ENCODE measurements around the gene AIG1. TPM values are rescaled to one million over a fixed set of nuclear protein-coding genes. Genes with fewer than 3 reads are reported as not detected.
A peak's percentile ranks its signal among the peaks of the same experiment; 100 is the strongest.
"Not testable (repeated sequence)": the region's sequence is repeated elsewhere in the genome, so short reads cannot be mapped to it uniquely, and the experiment has no call there.

The AIG1 gene
- total RNA-seq, result 10 to 100 TPM in 2 of 5 experiments, 1 to 10 TPM in 3; 6.8 to 10.8 (median 8.8) TPM
- 10 to 100 TPM; 21.0 to 21.8 TPM for polyA plus RNA-seq
- total RNA-seq, result 10.5 reads per million, percentile 37 among the genes with 10 or more reads in this experiment

DNA sequence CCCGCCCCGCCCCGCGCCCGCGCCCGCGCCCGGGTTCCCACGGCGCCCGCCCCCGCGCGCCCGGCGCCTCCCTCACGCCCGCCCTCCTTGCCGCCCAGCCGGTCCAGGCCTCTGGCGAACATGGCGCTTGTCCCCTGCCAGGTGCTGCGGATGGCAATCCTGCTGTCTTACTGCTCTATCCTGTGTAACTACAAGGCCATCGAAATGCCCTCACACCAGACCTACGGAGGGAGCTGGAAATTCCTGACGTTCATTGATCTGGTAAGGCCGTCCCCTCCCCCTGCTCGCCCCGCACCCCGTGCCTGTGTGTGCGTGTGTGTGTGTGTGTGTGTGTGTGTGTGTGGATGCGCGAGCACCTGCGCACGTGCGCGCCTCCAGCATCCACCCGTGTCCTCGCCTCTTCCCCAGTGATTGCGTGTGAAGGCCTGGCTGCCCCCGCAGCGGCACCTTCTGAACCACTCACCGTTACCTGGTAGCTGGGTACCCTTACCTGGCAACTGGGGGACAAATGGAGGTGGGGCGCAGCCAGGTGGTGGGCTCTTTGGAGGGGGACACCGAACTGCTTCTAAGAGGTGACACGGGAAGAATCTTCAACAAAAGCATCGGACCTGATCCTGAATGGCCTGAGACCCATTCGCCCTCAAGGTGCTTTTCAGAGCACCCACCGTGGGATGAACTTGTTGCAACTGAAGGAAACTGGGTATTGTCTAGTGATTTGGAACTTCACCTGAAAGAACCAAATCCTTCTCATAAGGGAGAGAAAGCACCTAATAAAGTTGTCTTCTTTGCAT is at the start of gene AIG1:
TSS of gene AIG1 (plus strand) at position 84 of the 791 bp plus-strand sequence. CDS start at position 121, 37 bp downstream.
- peaks cover 8% of the 10 kb centered on the region in 2 donors for H3K4me1 ChIP-seq (ENCODE audit: control insufficient read depth in 2 of 2, insufficient read depth in 2 of 2, low read length in 2 of 2)
- Mint-ChIP-seq H3K36me3 (peaks cover 0 to 3% (median 0%) of the 10 kb centered on the region in 5 donors), H3K27ac (peak within 1 kb of the TSS; percentile 92 to 98 (median 96)), H3K4me1 (peaks cover 16 to 34% (median 28%) of the 10 kb centered on the region in 7 donors), H3K27me3 (no peaks in the 10 kb centered on the region), H3K4me3 (peak within 1 kb of the TSS; percentile 91 to 98 (median 96)), H3K9me3 (peaks cover 0 to 4% (median 0%) of the 10 kb centered on the region in 11 donors)
- H3K27me3 ChIP-seq (ENCODE audit: control insufficient read depth in 2 of 2, insufficient read depth in 2 of 2, low read length in 2 of 2), result no peaks in the 10 kb centered on the region
- DNase-seq, result peak; percentile 56 to 77 (median 71)
- H3K9me3 ChIP-seq (ENCODE audit: control insufficient read depth in 2 of 3, low read length in 3 of 3), result no peaks in the 10 kb centered on the region
- intact Hi-C loops (cut with micrococcal nuclease), result loop anchor here (1.0 to 10.0 kb wide), 11 partner anchors 37 to 1034 kb away; partner anchors contain the start of genes ADAT2 (in 2 of the 2), PEX3 (in 2 of the 2), FUCA2 (in 1 of the 2) and LTV1 (in 1 of the 2)
- CTCF ChIA-PET, result interaction anchor here (0.8 to 1.6 kb wide), 3 partner anchors 13 to 162 kb away, joined by 3 to 4 read pairs (median 3); no protein-coding TSS in a partner anchor
- ATAC-seq, result peak; percentile 52
- peak within 1 kb of the TSS; percentile 73 for H3K4me3 ChIP-seq (ENCODE audit: low read length)
- peak within 1 kb of the TSS; percentile 79 for H3K27ac ChIP-seq (ENCODE audit: low read depth, low read length)
- H3K36me3 ChIP-seq (ENCODE audit: control insufficient read depth in 2 of 3, insufficient read depth in 3 of 3, low read length in 3 of 3), result peaks cover 0 to 4% (median 0%) of the 10 kb centered on the region in 3 experiments
- POLR2A ChIA-PET, result interaction anchor here (0.5 to 1.1 kb wide), 3 partner anchors 28 to 389 kb away, joined by 3 to 5 read pairs (median 5); partner anchors contain the start of genes ADAT2 and PEX3

GRCh38 chr6:143014764-143015163 is 45.9 kb upstream of the AIG1 start:
- H3K27me3 ChIP-seq (ENCODE audit: control insufficient read depth in 2 of 2, insufficient read depth in 2 of 2, low read length in 2 of 2), result no peaks in the 10 kb centered on the region
- H3K9me3 Mint-ChIP-seq, result peaks cover 0 to 4% (median 0%) of the 10 kb centered on the region in 11 donors
- intact Hi-C loops (cut with micrococcal nuclease), result no loop called here
- no peak overlapping the region for H3K27ac Mint-ChIP-seq
- H3K4me3 Mint-ChIP-seq, result no peak overlapping the region
- no peaks in the 10 kb centered on the region for H3K9me3 ChIP-seq (ENCODE audit: control insufficient read depth in 2 of 3, low read length in 3 of 3)
- no peak for ATAC-seq
- CTCF ChIA-PET, result no interaction called here
- H3K36me3 Mint-ChIP-seq, result no peaks in the 10 kb centered on the region
- H3K4me1 ChIP-seq (ENCODE audit: control insufficient read depth in 2 of 2, insufficient read depth in 2 of 2, low read length in 2 of 2), result no peaks in the 10 kb centered on the region
- no peak overlapping the region for H3K27ac ChIP-seq (ENCODE audit: low read depth, low read length)
- no peaks in the 10 kb centered on the region for H3K36me3 ChIP-seq (ENCODE audit: control insufficient read depth in 2 of 3, insufficient read depth in 3 of 3, low read length in 3 of 3)
- POLR2A ChIA-PET, result no interaction called here
- no peak for DNase-seq
- no peaks in the 10 kb centered on the region for H3K27me3 Mint-ChIP-seq
- no peak overlapping the region for H3K4me3 ChIP-seq (ENCODE audit: low read length)
- no peaks in the 10 kb centered on the region for H3K4me1 Mint-ChIP-seq

GRCh38 chr6:143015300-143015706 is 45.4 kb upstream of the AIG1 start:
- Histone ChIP-seq H3K36me3 (ENCODE audit: control insufficient read depth in 2 of 3, insufficient read depth in 3 of 3, low read length in 3 of 3) (no peaks in the 10 kb centered on the region), H3K27ac (ENCODE audit: low read depth, low read length) (no peak overlapping the region), H3K4me1 (ENCODE audit: control insufficient read depth in 2 of 2, insufficient read depth in 2 of 2, low read length in 2 of 2) (no peaks in the 10 kb centered on the region), H3K4me3 (ENCODE audit: low read length) (no peak overlapping the region), H3K9me3 (ENCODE audit: control insufficient read depth in 2 of 3, low read length in 3 of 3) (no peaks in the 10 kb centered on the region), H3K27me3 (ENCODE audit: control insufficient read depth in 2 of 2, insufficient read depth in 2 of 2, low read length in 2 of 2) (no peaks in the 10 kb centered on the region)
- no peak overlapping the region for H3K27ac Mint-ChIP-seq
- DNase-seq (no peak), ATAC-seq (no peak)
- H3K36me3 Mint-ChIP-seq, result no peaks in the 10 kb centered on the region
- CTCF ChIA-PET, result no interaction called here
- POLR2A ChIA-PET, result no interaction called here
- no peak overlapping the region for H3K4me3 Mint-ChIP-seq
- peaks cover 0 to 4% (median 0%) of the 10 kb centered on the region in 11 donors for H3K9me3 Mint-ChIP-seq
- no peaks in the 10 kb centered on the region for H3K27me3 Mint-ChIP-seq
- no peaks in the 10 kb centered on the region for H3K4me1 Mint-ChIP-seq
- intact Hi-C loops (cut with micrococcal nuclease), result no loop called here

GRCh38 chr6:143018955-143019354 is 41.7 kb upstream of the AIG1 start:
- ChIA-PET POLR2A (no interaction called here), CTCF (interaction anchor here (0.7 kb wide), 1 partner anchor 42 kb away, joined by 3 read pairs; no protein-coding TSS in a partner anchor)
- Mint-ChIP-seq H3K9me3 (peaks cover 0 to 9% (median 0%) of the 10 kb centered on the region in 11 donors), H3K27ac (no peak overlapping the region), H3K4me1 (no peaks in the 10 kb centered on the region), H3K4me3 (no peak overlapping the region), H3K27me3 (no peaks in the 10 kb centered on the region), H3K36me3 (peaks cover 0 to 6% (median 2%) of the 10 kb centered on the region in 5 donors)
- no peak for ATAC-seq
- no peaks in the 10 kb centered on the region for H3K36me3 ChIP-seq (ENCODE audit: control insufficient read depth in 2 of 3, insufficient read depth in 3 of 3, low read length in 3 of 3)
- no peaks in the 10 kb centered on the region for H3K9me3 ChIP-seq (ENCODE audit: control insufficient read depth in 2 of 3, low read length in 3 of 3)
- intact Hi-C loops (cut with micrococcal nuclease), result no loop called here
- no peak for DNase-seq
- no peak overlapping the region for H3K27ac ChIP-seq (ENCODE audit: low read depth, low read length)
- no peaks in the 10 kb centered on the region for H3K4me1 ChIP-seq (ENCODE audit: control insufficient read depth in 2 of 2, insufficient read depth in 2 of 2, low read length in 2 of 2)
- no peaks in the 10 kb centered on the region for H3K27me3 ChIP-seq (ENCODE audit: control insufficient read depth in 2 of 2, insufficient read depth in 2 of 2, low read length in 2 of 2)
- no peak overlapping the region for H3K4me3 ChIP-seq (ENCODE audit: low read length)

DNA sequence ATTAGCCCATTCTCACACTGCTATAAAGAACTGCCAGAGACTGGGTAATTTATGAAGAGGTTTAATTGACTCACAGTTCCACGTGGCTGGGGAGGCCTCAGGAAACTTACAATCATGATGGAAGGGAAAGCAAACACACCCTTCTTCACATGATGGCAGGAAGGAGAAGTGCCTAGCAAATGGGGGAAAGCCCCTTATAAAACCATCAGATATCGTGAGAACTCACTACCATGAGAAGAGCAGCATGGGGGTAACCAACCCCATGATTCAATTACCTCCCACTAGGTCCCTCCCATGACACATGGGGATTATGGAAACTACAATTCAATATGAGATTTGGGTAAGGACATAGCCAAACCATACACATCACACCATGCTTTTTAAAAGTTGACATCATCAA is 39.8 kb upstream of the AIG1 start:
- H3K9me3 Mint-ChIP-seq; POLR2A ChIA-PET; H3K4me3 ChIP-seq (ENCODE audit: low read length); H3K27ac Mint-ChIP-seq; H3K36me3 Mint-ChIP-seq; ATAC-seq; H3K9me3 ChIP-seq (ENCODE audit: control insufficient read depth in 2 of 3, low read length in 3 of 3); H3K27ac ChIP-seq (ENCODE audit: low read depth, low read length); H3K4me1 ChIP-seq (ENCODE audit: control insufficient read depth in 2 of 2, insufficient read depth in 2 of 2, low read length in 2 of 2); H3K27me3 ChIP-seq (ENCODE audit: control insufficient read depth in 2 of 2, insufficient read depth in 2 of 2, low read length in 2 of 2); CTCF ChIA-PET; H3K4me3 Mint-ChIP-seq; H3K4me1 Mint-ChIP-seq; H3K27me3 Mint-ChIP-seq; DNase-seq; intact Hi-C loops (cut with micrococcal nuclease); H3K36me3 ChIP-seq (ENCODE audit: control insufficient read depth in 2 of 3, insufficient read depth in 3 of 3, low read length in 3 of 3): not testable (repeated sequence)

DNA sequence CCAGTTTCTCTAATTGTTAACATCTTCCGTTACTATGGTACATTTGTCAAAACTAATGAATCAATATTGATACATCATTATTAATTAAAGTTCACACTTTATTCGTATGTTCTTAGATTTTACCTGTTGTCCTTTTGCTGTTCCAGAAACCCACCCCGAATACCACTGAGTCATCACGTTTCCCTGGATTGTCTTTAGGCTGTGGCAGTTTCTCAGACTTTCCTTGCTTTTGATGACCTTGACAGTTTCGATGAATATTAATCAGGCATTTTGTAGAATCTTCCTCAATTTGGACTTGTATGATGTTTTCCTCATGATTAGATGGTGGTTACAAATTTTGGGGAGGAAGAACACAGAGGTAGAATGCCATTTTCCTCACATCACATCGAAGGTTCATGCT is 39.1 kb upstream of the AIG1 start:
- CTCF ChIA-PET, result no interaction called here
- Mint-ChIP-seq H3K27ac (no peak overlapping the region), H3K4me3 (no peak overlapping the region), H3K9me3 (peaks cover 0 to 12% (median 0%) of the 10 kb centered on the region in 11 donors), H3K4me1 (no peaks in the 10 kb centered on the region), H3K27me3 (no peaks in the 10 kb centered on the region), H3K36me3 (peaks cover 0 to 6% (median 4%) of the 10 kb centered on the region in 5 donors)
- no peak for ATAC-seq
- H3K27ac ChIP-seq (ENCODE audit: low read depth, low read length), result no peak overlapping the region
- H3K27me3 ChIP-seq (ENCODE audit: control insufficient read depth in 2 of 2, insufficient read depth in 2 of 2, low read length in 2 of 2), result no peaks in the 10 kb centered on the region
- intact Hi-C loops (cut with micrococcal nuclease), result no loop called here
- no peak for DNase-seq
- POLR2A ChIA-PET, result no interaction called here
- H3K9me3 ChIP-seq (ENCODE audit: control insufficient read depth in 2 of 3, low read length in 3 of 3), result no peaks in the 10 kb centered on the region
- no peak overlapping the region for H3K4me3 ChIP-seq (ENCODE audit: low read length)
- H3K36me3 ChIP-seq (ENCODE audit: control insufficient read depth in 2 of 3, insufficient read depth in 3 of 3, low read length in 3 of 3), result no peaks in the 10 kb centered on the region
- H3K4me1 ChIP-seq (ENCODE audit: control insufficient read depth in 2 of 2, insufficient read depth in 2 of 2, low read length in 2 of 2), result no peaks in the 10 kb centered on the region

Measured in naive thymus-derived CD4-positive, alpha-beta T cell (primary cell).